MM.1S (cell line): ENCODE results near the gene NRN1.

Experiments used
- CTCF ChIP-seq: fragments of 300-600 bp; sonication (generic); IDR thresholded peaks from 2 replicates; pipeline ENCODE4 v1.5.1; 2016; ENCODE audit warnings: antibody characterized with exemption, low read length, mixed read lengths
- EZH2phosphoT487 ChIP-seq: fragments of 300-600 bp; sonication (generic); IDR thresholded peaks from 2 replicates; pipeline ENCODE4 v1.6.1; 2018; ENCODE audit warnings: antibody characterized with exemption, low read length

GRCh38 chr6:5994234-5994998 lies 12.3 kb downstream of the NRN1 start:
- no peak for TF ChIP-seq CTCF
- TF ChIP-seq EZH2phosphoT487 = no peak
